ENCODE results near the gene GZF1. TPM values are rescaled to one million over a fixed set of nuclear protein-coding genes. Genes with fewer than 3 reads are reported as not detected.

GZF1 gene
- total RNA-seq, 2 donors from 2014 or later = 12.2 to 15.5 TPM

GRCh38 chr20:23404196-23404595, 42.2 kb downstream of the GZF1 start:
- no peaks in the 10 kb centered on the region for H3K4me1 ChIP-seq (ENCODE audit: control insufficient read depth, insufficient read depth, low read length)
- Mint-ChIP-seq H3K4me1 (peaks cover 5% of the 10 kb centered on the region), H3K9me3 (no peaks in the 10 kb centered on the region), H3K27ac (no peak overlapping the region), H3K36me3 (ENCODE audit: low read depth) (peaks cover 24% of the 10 kb centered on the region), H3K27me3 (ENCODE audit: insufficient read depth) (no peaks in the 10 kb centered on the region), H3K4me3 (no peak overlapping the region)
- H3K4me3 ChIP-seq (ENCODE audit: low read length) = no peak overlapping the region
- 97 to 100% methylated on average over 2 to 3 of the region's 3 CpGs for WGBS, 2 experiments (ENCODE audit: insufficient coverage in 1 of 2, insufficient read length in 1 of 2)
- TF ChIP-seq CTCF (conservative IDR thresholded peaks at IDR 0.05) = no peak
- H3K9ac ChIP-seq (ENCODE audit: extremely low read depth, low read length, poor library complexity, severe bottlenecking) = no peak overlapping the region
- H3K36me3 ChIP-seq (ENCODE audit: control insufficient read depth, insufficient read depth, low read length) = peaks cover 29% of the 10 kb centered on the region
- H3K27ac ChIP-seq (ENCODE audit: low read depth, low read length) = no peak overlapping the region
- no peaks in the 10 kb centered on the region for H3K9me3 ChIP-seq (ENCODE audit: control insufficient read depth, low read length)
- no peak for DNase-seq
- no peaks in the 10 kb centered on the region for H3K27me3 ChIP-seq (ENCODE audit: control insufficient read depth, insufficient read depth, low read length, poor library complexity, severe bottlenecking)

GRCh38 chr20:23406880-23407279, 44.9 kb downstream of the GZF1 start:
- DNase-seq = no peak
- H3K27me3 Mint-ChIP-seq (ENCODE audit: insufficient read depth) = no peaks in the 10 kb centered on the region
- H3K4me1 ChIP-seq (ENCODE audit: control insufficient read depth, insufficient read depth, low read length) = no peaks in the 10 kb centered on the region
- no peak overlapping the region for H3K27ac ChIP-seq (ENCODE audit: low read depth, low read length)
- 90 to 100% methylated on average over 1 of the region's 1 CpG for WGBS, 2 experiments (ENCODE audit: insufficient coverage in 1 of 2, insufficient read length in 1 of 2)
- H3K27ac Mint-ChIP-seq = no peak overlapping the region
- H3K4me1 Mint-ChIP-seq = peaks cover 17% of the 10 kb centered on the region
- H3K9me3 Mint-ChIP-seq = no peaks in the 10 kb centered on the region
- H3K36me3 ChIP-seq (ENCODE audit: control insufficient read depth, insufficient read depth, low read length) = peaks cover 13% of the 10 kb centered on the region
- peaks cover 12% of the 10 kb centered on the region for H3K36me3 Mint-ChIP-seq (ENCODE audit: low read depth)
- no peak overlapping the region for H3K9ac ChIP-seq (ENCODE audit: extremely low read depth, low read length, poor library complexity, severe bottlenecking)
- no peaks in the 10 kb centered on the region for H3K27me3 ChIP-seq (ENCODE audit: control insufficient read depth, insufficient read depth, low read length, poor library complexity, severe bottlenecking)
- no peak overlapping the region for H3K4me3 ChIP-seq (ENCODE audit: low read length)
- no peaks in the 10 kb centered on the region for H3K9me3 ChIP-seq (ENCODE audit: control insufficient read depth, low read length)
- TF ChIP-seq CTCF (conservative IDR thresholded peaks at IDR 0.05) = no peak
- H3K4me3 Mint-ChIP-seq = no peak overlapping the region

- peaks cover 21% of the 10 kb centered on the region for H3K4me1 Mint-ChIP-seq
- no peak overlapping the region for H3K9ac ChIP-seq (ENCODE audit: extremely low read depth, low read length, poor library complexity, severe bottlenecking)
- H3K27ac ChIP-seq (ENCODE audit: low read depth, low read length) = no peak overlapping the region
- no peak overlapping the region for H3K27ac Mint-ChIP-seq
- no peaks in the 10 kb centered on the region for H3K27me3 Mint-ChIP-seq (ENCODE audit: insufficient read depth)
- no peaks in the 10 kb centered on the region for H3K27me3 ChIP-seq (ENCODE audit: control insufficient read depth, insufficient read depth, low read length, poor library complexity, severe bottlenecking)
- H3K36me3 Mint-ChIP-seq (ENCODE audit: low read depth) = peaks cover 3% of the 10 kb centered on the region
- H3K4me3 Mint-ChIP-seq = no peak overlapping the region
- no peak overlapping the region for H3K4me3 ChIP-seq (ENCODE audit: low read length)
- TF ChIP-seq CTCF (conservative IDR thresholded peaks at IDR 0.05) = no peak
- H3K9me3 Mint-ChIP-seq = no peaks in the 10 kb centered on the region
- no peaks in the 10 kb centered on the region for H3K4me1 ChIP-seq (ENCODE audit: control insufficient read depth, insufficient read depth, low read length)
- DNase-seq = no peak
- H3K9me3 ChIP-seq (ENCODE audit: control insufficient read depth, low read length) = no peaks in the 10 kb centered on the region
- WGBS, 2 experiments (ENCODE audit: insufficient coverage in 1 of 2, insufficient read length in 1 of 2) = 90 to 92% methylated on average over 1 to 2 of the region's 2 CpGs
- peaks cover 2% of the 10 kb centered on the region for H3K36me3 ChIP-seq (ENCODE audit: control insufficient read depth, insufficient read depth, low read length)
Observed at GRCh38 chr20:23407781-23408464, 45.9 kb downstream of the GZF1 start.

All from endodermal cell (in vitro differentiated cells).